C4-2B (cell line): Measurements from ENCODE around the gene ALKAL2.

ENCODE experiments used
- H3K27ac ChIP-seq: fragments of 450-650 bp; 2 replicates; pipeline ENCODE4 v1.5.1; 2017
- ZFX ChIP-seq: fragments of 450-650 bp; IDR thresholded peaks from 2 replicates; pipeline ENCODE4 v1.6.1; 2017
- TF ChIP-seq, protein P1 (sequence below): fragments of 450-650 bp; conservative IDR thresholded peaks from 2 replicates; pipeline ENCODE4 v1.5.1; 2017; ENCODE audit warnings: mild to moderate bottlenecking

The ALKAL2 gene

DNA sequence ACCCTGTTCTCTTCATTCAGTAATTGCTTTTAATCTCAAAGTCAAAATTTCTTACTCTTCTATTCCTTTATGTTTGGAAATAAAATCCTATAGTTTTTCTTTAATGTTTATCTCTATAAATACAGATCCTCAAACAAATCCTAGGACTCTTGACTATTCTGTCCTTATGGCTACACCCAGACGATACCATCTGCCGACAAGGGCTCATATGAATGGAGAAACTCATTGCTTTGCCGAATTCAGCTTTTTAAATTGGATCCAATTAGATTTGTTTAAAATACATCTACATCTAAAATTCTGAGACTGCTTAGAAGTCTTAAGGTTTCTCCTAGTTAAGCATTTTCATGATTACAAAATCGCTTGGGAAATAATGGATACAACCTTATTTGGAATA lies 9.0 kb downstream of the ALKAL2 start:
- TF ChIP-seq, protein P1, sequence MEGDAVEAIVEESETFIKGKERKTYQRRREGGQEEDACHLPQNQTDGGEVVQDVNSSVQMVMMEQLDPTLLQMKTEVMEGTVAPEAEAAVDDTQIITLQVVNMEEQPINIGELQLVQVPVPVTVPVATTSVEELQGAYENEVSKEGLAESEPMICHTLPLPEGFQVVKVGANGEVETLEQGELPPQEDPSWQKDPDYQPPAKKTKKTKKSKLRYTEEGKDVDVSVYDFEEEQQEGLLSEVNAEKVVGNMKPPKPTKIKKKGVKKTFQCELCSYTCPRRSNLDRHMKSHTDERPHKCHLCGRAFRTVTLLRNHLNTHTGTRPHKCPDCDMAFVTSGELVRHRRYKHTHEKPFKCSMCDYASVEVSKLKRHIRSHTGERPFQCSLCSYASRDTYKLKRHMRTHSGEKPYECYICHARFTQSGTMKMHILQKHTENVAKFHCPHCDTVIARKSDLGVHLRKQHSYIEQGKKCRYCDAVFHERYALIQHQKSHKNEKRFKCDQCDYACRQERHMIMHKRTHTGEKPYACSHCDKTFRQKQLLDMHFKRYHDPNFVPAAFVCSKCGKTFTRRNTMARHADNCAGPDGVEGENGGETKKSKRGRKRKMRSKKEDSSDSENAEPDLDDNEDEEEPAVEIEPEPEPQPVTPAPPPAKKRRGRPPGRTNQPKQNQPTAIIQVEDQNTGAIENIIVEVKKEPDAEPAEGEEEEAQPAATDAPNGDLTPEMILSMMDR, result no peak
- TF ChIP-seq ZFX, result no peak
- no peak overlapping the region for H3K27ac ChIP-seq

DNA sequence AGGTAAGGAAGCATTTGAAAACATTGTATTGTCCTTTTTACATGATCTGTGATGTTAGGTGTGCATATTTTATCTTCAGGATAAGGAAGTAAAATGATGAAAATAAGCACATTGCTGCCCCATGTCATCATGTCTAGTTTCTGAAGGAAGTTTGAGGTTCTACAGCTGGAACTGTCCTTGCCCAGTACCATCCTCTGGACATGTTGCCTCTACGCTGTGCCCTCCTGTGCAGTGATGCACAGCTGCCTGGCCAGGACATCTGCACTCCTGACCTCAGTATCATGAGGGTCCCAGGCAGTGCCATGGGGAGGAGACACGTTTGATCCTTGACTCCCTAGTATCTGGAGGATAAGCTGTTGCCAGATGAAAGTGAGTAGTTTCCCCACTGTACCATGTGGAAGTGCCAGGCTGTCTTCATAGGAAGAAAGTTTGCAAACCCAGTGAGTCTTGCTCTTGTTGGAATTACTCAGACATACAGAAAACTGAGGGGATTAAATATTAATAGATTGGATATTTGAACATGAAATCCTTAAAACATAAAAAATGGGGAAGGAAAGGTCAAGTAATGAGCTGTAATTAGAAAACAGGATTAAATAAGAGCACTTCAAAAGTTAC lies 9.5 kb downstream of the ALKAL2 start:
- H3K27ac ChIP-seq, result no peak overlapping the region
- TF ChIP-seq ZFX, result no peak
- TF ChIP-seq, protein P1, result no peak

DNA sequence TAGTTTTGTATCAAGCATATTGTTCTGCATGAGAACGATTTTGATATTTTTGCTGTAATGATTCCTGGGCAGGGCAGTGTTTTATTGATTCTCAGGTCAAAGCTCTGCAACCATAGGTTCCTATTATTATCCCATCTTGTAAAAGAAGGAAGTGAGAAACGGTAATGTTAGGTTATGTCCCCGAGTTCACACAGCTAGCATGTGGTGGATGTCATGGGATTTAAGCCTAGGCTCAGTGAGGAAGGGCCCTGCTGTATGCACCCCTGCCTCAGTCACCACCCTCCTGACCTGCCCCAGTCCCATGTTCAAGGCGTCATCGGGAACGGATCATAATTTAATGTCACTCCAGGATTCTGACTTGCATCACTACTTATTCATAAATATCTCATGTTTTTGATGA lies 12.4 kb downstream of the ALKAL2 start:
- no peak overlapping the region for H3K27ac ChIP-seq

DNA sequence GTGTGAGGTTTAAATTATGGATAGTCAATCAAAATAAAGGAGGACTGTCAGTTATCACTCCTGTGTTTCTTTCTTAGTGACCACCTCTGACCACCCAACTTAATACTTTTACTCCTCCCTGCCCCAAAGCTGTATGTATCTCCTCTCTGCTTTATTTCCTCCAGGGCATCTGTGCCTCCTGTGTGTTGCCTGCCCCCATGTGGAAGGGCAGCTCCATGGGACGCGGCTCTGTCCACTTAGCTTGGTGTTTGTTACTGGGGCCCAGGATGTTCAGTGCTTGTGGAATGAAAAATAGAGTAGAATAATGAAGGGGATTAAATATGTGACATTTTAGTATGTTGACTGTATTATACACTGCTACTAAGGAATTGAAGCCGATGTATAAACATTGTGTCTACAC lies 13.4 kb downstream of the ALKAL2 start:
- no peak overlapping the region for H3K27ac ChIP-seq
- TF ChIP-seq ZFX, result no peak
- TF ChIP-seq, protein P1, result peak; percentile 15; the same call in 1 of the 2 replicates

More for the DNA sequence above, 12.4 kb downstream of the ALKAL2 start:
- TF ChIP-seq, protein P1, result no peak
- no peak for TF ChIP-seq ZFX

DNA sequence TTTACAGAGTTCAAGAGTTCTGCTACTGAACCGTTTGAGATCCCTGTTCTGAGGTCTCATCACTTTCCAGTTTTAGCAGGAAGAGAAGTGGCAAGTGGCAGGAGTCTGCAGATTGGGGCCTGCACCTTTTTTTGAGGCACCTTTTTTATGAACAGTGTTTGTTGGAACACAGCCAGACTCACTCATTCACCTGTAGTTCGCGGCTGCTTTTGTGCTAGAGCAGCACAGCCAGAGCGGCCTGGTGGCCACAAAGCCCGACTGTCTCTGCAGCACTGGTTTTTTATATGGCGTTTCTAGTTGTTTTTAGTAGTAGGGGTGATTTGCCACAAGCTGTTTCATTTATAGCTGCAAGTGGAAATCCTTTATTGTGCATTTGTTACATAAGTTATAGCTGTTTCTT lies 14.6 kb downstream of the ALKAL2 start:
- no peak for TF ChIP-seq ZFX
- TF ChIP-seq, protein P1, result no peak
- H3K27ac ChIP-seq, result no peak overlapping the region

DNA sequence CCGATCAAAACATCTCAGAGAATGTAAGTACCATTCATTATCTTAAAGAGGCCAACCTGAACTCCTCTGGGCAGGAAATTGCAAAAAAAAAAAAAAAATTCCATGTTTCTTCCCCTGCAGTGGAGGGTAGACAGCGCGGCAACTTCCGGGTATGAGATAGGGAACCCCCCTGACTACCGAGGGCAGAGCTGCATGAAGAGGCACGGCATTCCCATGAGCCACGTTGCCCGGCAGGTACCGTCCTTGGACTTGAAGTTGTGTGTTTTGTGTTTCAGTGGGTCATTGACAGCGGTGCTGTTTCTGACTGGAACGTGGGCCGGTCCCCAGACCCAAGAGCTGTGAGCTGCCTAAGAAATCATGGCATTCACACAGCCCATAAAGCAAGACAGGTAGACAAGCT lies 16.0 kb downstream of the ALKAL2 start:
- no peak for TF ChIP-seq ZFX
- TF ChIP-seq, protein P1, result no peak
- no peak overlapping the region for H3K27ac ChIP-seq

DNA sequence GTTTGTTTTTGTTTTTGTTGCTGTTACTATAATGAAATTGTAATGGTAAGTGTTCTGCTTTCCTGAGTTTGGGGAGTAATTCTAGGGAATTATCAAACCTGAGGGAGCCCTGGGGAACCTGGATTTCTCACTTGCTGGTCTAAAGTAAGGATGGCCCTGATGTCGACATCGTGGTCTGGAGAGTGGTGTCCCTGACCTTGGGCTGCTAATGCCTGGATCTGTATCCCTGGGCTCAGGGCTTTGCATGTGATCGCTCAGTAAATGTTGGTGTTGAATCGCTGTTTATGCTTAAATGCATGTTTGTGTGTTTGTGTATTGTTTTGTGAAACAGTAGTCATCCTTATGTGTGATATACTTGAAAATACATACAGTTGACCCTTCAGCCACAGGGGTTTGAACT lies 17.0 kb downstream of the ALKAL2 start:
- H3K27ac ChIP-seq, result no peak overlapping the region
- TF ChIP-seq ZFX, result no peak
- TF ChIP-seq, protein P1, result no peak
